GM18861 (cell line): ENCODE results near the gene NR1I2.

ENCODE experiments used
- ATAC-seq: cut with Tn5 transposase; IDR thresholded peaks from one replicate; pipeline ENCODE4 v1.9.1; 2021; ENCODE audit not compliant: unreplicated experiment

Gene NR1I2

GRCh38 chr3:119781330-119782198, at the start of gene NR1I2:
Gene NR1I2, plus strand, starts transcription at chr3:119782101.
- no peak for ATAC-seq

GRCh38 chr3:119733812-119734211, 48.1 kb upstream of the NR1I2 start:
- ATAC-seq, result no peak

- ATAC-seq, result no peak
Observed at GRCh38 chr3:119738741-119739140, 43.2 kb upstream of the NR1I2 start.

- ATAC-seq, result no peak
Observed at GRCh38 chr3:119741657-119742590, 40.0 kb upstream of the NR1I2 start.

GRCh38 chr3:119743921-119744320, 38.0 kb upstream of the NR1I2 start:
- ATAC-seq, result no peak

GRCh38 chr3:119745942-119746341, 36.0 kb upstream of the NR1I2 start:
- no peak for ATAC-seq

- ATAC-seq, result no peak
Observed at GRCh38 chr3:119746423-119746822, 35.5 kb upstream of the NR1I2 start.

- ATAC-seq, result no peak
Observed at GRCh38 chr3:119747357-119747756, 34.5 kb upstream of the NR1I2 start.

GRCh38 chr3:119748991-119749390, 32.9 kb upstream of the NR1I2 start:
- ATAC-seq, result no peak

- ATAC-seq, result no peak
Observed at GRCh38 chr3:119751423-119751822, 30.5 kb upstream of the NR1I2 start.

GRCh38 chr3:119759962-119760361, 21.9 kb upstream of the NR1I2 start:
- peak; percentile 73 for ATAC-seq

GRCh38 chr3:119762876-119763275, 19.0 kb upstream of the NR1I2 start:
- ATAC-seq, result no peak

- no peak for ATAC-seq
Observed at GRCh38 chr3:119763466-119763865, 18.4 kb upstream of the NR1I2 start.

- ATAC-seq, result no peak
Observed at GRCh38 chr3:119765239-119765638, 16.7 kb upstream of the NR1I2 start.

GRCh38 chr3:119767936-119768601, 13.8 kb upstream of the NR1I2 start:
- ATAC-seq, result no peak

GRCh38 chr3:119768668-119769393, 13.1 kb upstream of the NR1I2 start:
- no peak for ATAC-seq

GRCh38 chr3:119769394-119770149, 12.3 kb upstream of the NR1I2 start:
- no peak for ATAC-seq

GRCh38 chr3:119774444-119774843, 7.5 kb upstream of the NR1I2 start:
- ATAC-seq, result peak; percentile 80

- ATAC-seq, result no peak
Observed at GRCh38 chr3:119776304-119776703, 5.6 kb upstream of the NR1I2 start.

GRCh38 chr3:119778176-119778575, 3.7 kb upstream of the NR1I2 start:
- no peak for ATAC-seq
